Measurements from ENCODE around the gene STAT5B.

- no peak for TF ChIP-seq POLR2AphosphoS5 (IDR thresholded peaks at IDR 0.05; ENCODE audit: low read depth, low read length)
- no peak for TF ChIP-seq SIN3A (IDR thresholded peaks at IDR 0.05; ENCODE audit: borderline replicate concordance, insufficient read depth, low read length)
- TF ChIP-seq REST (IDR thresholded peaks at IDR 0.05; ENCODE audit: insufficient read depth in 1 of 2, low read depth in 2 of 2, low read length in 2 of 2), result no peak
- no peak for TF ChIP-seq TAF1 (IDR thresholded peaks at IDR 0.05; ENCODE audit: borderline replicate concordance, insufficient read depth, low read length)
Observed at GRCh38 chr17:42177684-42178083, 98.5 kb downstream of the STAT5B start.
